K562 (cell line): ENCODE measurements around the gene BIRC5. TPM values are rescaled to one million over a fixed set of nuclear protein-coding genes. Genes with fewer than 3 reads are reported as not detected.

ENCODE experiments used
- IRF2 ChIP-seq: sonication (generic); formaldehyde crosslinking; IDR thresholded peaks from 2 replicates; pipeline ENCODE4 v1.8.1; 2022; ENCODE audit warnings: mild to moderate bottlenecking, missing genetic modification reagents
- NFE2 ChIP-seq: IDR thresholded peaks from 2 replicates; pipeline ENCODE4 v1.6.1; 2014; ENCODE audit warnings: antibody characterized with exemption, low read depth
- NR4A1 ChIP-seq, 2 experiments: fragments of 250-450 bp in 1 of 2; fragments of 450-650 bp in 1 of 2; sonication (Bioruptor Pico) in 1 of 2; IDR thresholded peaks; 2 replicates each; pipeline versions ENCODE4 v1.4.0 to v1.6.1; 2016 to 2020; ENCODE audit warnings: mild to moderate bottlenecking in 2 of 2, missing compliant biosample characterization in 1 of 2, missing genetic modification characterization in 1 of 2, moderate library complexity in 1 of 2
- PHTF2 ChIP-seq: fragments of 250-450 bp; sonication (Bioruptor Pico); IDR thresholded peaks from 2 replicates; pipeline ENCODE4 v1.5.0; 2021; ENCODE audit warnings: mild to moderate bottlenecking
- RCOR1 ChIP-seq, 2 experiments: IDR thresholded peaks; 2 replicates each; pipeline ENCODE4 v1.6.1; 2012; ENCODE audit warnings: low read depth in 2 of 2, low read length in 2 of 2, borderline replicate concordance in 1 of 2, improper control_type of control experiment in 1 of 2
- SMAD3 ChIP-seq: fragments of 450-650 bp; formaldehyde crosslinking; conservative IDR thresholded peaks from 2 replicates; pipeline ENCODE4 v1.4.0; 2020; ENCODE audit warnings: mild to moderate bottlenecking
- ZNF282 ChIP-seq: sonication (generic); formaldehyde crosslinking; IDR thresholded peaks from 2 replicates; pipeline ENCODE4 v1.8.1; 2023; ENCODE audit warnings: missing genetic modification reagents
- ZNF589 ChIP-seq: fragments of 200-800 bp; sonication (Bioruptor generic); IDR thresholded peaks from 2 replicates; pipeline ENCODE4 v1.6.1; 2016; ENCODE audit warnings: low read depth, missing genetic modification characterization, missing compliant biosample characterization
- polyA plus RNA-seq, 8 experiments: library from polyadenylated mRNA; depleted of rRNA in 4 of 8; stranded (reverse) in 5 of 8; unstranded in 3 of 8; fragments of >200 nt; fragmentation: Nextera tagmentation in 2 of 8; fragmentation: Illumina TruSeq in 1 of 8; extraction: Ambion mirVana in 2 of 8; extraction: Trizol in 1 of 8; gene quantifications; 2 replicates each; pipeline versions ENCODE4 v1.2.1 to v1.2.3, GENCODE V29; 2011 to 2014; ENCODE audit warnings: inconsistent platforms in 1 of 8, missing spikeins in 1 of 8
- total RNA-seq, 7 experiments: library from RNA; depleted of rRNA in 6 of 7; stranded (reverse); fragments of >200 nt in 6 of 7; fragmentation: Illumina TruSeq in 2 of 7; extraction: Trizol in 2 of 7; gene quantifications; 2 replicates each; pipeline versions ENCODE4 v1.2.1 to v1.2.3, GENCODE V29; 2011 to 2021; ENCODE audit warnings: low replicate concordance in 1 of 7
- TF ChIP-seq, protein P1 (sequence below): fragments of 250-450 bp; sonication (Bioruptor Pico); IDR thresholded peaks from 2 replicates; pipeline ENCODE4 v1.4.0; 2020
- TF ChIP-seq, protein P2 (sequence below): fragments of 250-450 bp; sonication (Bioruptor Pico); IDR thresholded peaks from 2 replicates; pipeline ENCODE4 v1.8.0; 2022; ENCODE audit warnings: moderate library complexity, mild to moderate bottlenecking, inconsistent platforms
- TF ChIP-seq, protein P3 (sequence below): sonication (generic); formaldehyde crosslinking; IDR thresholded peaks from 2 replicates; pipeline ENCODE4 v1.8.0; 2023; ENCODE audit warnings: missing genetic modification reagents, mild to moderate bottlenecking, borderline replicate concordance
- TF ChIP-seq, protein P4 (sequence below): sonication (generic); formaldehyde crosslinking; IDR thresholded peaks from 2 replicates; pipeline ENCODE4 v1.8.0; 2022; ENCODE audit warnings: mild to moderate bottlenecking, missing genetic modification reagents

Gene BIRC5
- total and polyA plus RNA-seq, 9 of the 15 experiments (the other 6 are each of a cell fraction or from before 2014, with no cell fraction given) = 64.4 to 140 (median 101) TPM

DNA sequence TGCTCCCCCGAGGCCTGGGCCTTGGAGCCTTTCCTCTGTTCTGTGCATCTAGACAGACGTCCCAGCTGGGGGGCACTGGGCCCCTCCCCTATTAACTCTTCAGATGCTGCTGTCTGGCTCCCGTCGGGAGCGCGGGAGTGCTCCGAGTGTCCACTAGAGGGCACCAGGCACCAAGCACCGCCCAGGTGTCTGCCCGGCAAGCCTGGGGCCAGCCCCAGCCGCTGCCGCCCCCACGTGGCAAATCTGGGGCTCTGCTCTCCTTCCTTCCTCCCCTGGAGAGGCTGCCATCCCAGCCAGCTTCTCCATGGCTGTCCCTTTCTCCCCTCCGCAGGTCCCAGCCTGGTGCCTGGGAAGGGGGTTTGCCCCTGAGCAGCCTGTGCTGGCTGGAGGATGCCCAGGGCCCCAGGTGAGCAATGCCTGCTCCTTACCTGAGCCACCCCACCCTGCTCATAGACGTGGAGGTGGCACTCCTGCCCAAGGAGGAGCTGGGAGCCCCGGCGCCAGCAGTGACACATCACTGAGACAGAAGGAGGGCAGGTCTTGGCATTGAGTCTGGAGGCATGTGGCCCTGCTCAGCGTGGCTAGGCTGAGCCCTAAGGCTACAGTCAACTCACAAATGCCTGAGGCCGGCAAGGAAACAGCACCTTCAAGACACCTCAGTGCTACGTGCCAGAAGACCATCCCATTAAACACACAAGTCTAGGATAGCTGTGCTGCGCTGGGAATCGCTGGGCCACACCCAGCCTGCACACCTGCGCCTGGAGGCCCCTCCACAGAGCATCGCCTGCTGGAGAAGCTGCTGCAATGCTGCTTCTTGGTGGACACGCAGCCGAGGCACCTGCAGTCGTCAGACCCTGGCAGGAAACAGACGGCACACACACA lies 37.1 kb downstream of the BIRC5 start (continued):
- TF ChIP-seq, protein P1, sequence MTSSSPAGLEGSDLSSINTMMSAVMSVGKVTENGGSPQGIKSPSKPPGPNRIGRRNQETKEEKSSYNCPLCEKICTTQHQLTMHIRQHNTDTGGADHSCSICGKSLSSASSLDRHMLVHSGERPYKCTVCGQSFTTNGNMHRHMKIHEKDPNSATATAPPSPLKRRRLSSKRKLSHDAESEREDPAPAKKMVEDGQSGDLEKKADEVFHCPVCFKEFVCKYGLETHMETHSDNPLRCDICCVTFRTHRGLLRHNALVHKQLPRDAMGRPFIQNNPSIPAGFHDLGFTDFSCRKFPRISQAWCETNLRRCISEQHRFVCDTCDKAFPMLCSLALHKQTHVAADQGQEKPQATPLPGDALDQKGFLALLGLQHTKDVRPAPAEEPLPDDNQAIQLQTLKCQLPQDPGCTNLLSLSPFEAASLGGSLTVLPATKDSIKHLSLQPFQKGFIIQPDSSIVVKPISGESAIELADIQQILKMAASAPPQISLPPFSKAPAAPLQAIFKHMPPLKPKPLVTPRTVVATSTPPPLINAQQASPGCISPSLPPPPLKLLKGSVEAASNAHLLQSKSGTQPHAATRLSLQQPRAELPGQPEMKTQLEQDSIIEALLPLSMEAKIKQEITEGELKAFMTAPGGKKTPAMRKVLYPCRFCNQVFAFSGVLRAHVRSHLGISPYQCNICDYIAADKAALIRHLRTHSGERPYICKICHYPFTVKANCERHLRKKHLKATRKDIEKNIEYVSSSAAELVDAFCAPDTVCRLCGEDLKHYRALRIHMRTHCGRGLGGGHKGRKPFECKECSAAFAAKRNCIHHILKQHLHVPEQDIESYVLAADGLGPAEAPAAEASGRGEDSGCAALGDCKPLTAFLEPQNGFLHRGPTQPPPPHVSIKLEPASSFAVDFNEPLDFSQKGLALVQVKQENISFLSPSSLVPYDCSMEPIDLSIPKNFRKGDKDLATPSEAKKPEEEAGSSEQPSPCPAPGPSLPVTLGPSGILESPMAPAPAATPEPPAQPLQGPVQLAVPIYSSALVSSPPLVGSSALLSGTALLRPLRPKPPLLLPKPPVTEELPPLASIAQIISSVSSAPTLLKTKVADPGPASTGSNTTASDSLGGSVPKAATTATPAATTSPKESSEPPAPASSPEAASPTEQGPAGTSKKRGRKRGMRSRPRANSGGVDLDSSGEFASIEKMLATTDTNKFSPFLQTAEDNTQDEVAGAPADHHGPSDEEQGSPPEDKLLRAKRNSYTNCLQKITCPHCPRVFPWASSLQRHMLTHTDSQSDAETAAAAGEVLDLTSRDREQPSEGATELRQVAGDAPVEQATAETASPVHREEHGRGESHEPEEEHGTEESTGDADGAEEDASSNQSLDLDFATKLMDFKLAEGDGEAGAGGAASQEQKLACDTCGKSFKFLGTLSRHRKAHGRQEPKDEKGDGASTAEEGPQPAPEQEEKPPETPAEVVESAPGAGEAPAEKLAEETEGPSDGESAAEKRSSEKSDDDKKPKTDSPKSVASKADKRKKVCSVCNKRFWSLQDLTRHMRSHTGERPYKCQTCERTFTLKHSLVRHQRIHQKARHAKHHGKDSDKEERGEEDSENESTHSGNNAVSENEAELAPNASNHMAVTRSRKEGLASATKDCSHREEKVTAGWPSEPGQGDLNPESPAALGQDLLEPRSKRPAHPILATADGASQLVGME (CRISPR knock-in tag) = no peak
- no peak for TF ChIP-seq NFE2
- TF ChIP-seq, protein P2, sequence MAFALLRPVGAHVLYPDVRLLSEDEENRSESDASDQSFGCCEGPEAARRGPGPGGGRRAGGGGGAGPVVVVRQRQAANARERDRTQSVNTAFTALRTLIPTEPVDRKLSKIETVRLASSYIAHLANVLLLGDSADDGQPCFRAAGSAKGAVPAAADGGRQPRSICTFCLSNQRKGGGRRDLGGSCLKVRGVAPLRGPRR (CRISPR knock-in tag) = no peak
- no peak for TF ChIP-seq IRF2 (CRISPR knock-in tag)
- TF ChIP-seq, protein P3, sequence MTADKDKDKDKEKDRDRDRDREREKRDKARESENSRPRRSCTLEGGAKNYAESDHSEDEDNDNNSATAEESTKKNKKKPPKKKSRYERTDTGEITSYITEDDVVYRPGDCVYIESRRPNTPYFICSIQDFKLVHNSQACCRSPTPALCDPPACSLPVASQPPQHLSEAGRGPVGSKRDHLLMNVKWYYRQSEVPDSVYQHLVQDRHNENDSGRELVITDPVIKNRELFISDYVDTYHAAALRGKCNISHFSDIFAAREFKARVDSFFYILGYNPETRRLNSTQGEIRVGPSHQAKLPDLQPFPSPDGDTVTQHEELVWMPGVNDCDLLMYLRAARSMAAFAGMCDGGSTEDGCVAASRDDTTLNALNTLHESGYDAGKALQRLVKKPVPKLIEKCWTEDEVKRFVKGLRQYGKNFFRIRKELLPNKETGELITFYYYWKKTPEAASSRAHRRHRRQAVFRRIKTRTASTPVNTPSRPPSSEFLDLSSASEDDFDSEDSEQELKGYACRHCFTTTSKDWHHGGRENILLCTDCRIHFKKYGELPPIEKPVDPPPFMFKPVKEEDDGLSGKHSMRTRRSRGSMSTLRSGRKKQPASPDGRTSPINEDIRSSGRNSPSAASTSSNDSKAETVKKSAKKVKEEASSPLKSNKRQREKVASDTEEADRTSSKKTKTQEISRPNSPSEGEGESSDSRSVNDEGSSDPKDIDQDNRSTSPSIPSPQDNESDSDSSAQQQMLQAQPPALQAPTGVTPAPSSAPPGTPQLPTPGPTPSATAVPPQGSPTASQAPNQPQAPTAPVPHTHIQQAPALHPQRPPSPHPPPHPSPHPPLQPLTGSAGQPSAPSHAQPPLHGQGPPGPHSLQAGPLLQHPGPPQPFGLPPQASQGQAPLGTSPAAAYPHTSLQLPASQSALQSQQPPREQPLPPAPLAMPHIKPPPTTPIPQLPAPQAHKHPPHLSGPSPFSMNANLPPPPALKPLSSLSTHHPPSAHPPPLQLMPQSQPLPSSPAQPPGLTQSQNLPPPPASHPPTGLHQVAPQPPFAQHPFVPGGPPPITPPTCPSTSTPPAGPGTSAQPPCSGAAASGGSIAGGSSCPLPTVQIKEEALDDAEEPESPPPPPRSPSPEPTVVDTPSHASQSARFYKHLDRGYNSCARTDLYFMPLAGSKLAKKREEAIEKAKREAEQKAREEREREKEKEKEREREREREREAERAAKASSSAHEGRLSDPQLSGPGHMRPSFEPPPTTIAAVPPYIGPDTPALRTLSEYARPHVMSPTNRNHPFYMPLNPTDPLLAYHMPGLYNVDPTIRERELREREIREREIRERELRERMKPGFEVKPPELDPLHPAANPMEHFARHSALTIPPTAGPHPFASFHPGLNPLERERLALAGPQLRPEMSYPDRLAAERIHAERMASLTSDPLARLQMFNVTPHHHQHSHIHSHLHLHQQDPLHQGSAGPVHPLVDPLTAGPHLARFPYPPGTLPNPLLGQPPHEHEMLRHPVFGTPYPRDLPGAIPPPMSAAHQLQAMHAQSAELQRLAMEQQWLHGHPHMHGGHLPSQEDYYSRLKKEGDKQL = no peak
- TF ChIP-seq PHTF2 (CRISPR knock-in tag) = no peak
- TF ChIP-seq NR4A1 (CRISPR knock-in tag; IDR thresholded peaks at IDR 0.05) = no peak
- no peak for TF ChIP-seq NR4A1 (tag; IDR thresholded peaks at IDR 0.05)
- peak; percentile 25 to 77; a peak in 3 of 4 replicates for TF ChIP-seq RCOR1 (IDR thresholded peaks at IDR 0.05; ENCODE audit: borderline replicate concordance in 1 of 2, low read depth in 2 of 2, low read length in 2 of 2)
- no peak for TF ChIP-seq ZNF282 (CRISPR knock-in tag)
- TF ChIP-seq, protein P4, sequence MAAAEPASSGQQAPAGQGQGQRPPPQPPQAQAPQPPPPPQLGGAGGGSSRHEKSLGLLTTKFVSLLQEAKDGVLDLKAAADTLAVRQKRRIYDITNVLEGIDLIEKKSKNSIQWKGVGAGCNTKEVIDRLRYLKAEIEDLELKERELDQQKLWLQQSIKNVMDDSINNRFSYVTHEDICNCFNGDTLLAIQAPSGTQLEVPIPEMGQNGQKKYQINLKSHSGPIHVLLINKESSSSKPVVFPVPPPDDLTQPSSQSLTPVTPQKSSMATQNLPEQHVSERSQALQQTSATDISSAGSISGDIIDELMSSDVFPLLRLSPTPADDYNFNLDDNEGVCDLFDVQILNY (CRISPR knock-in tag) = no peak
- peak; percentile 73; the same call in 1 of the 2 replicates for TF ChIP-seq SMAD3
- TF ChIP-seq ZNF589 (CRISPR knock-in tag) = no peak
